Left cardiac atrium (tissue), 4 donors: ENCODE data around the gene CYTH1. TPM values are rescaled to one million over a fixed set of nuclear protein-coding genes. Genes with fewer than 3 reads are reported as not detected.

Experiments
- ATAC-seq, 2 donors: fragments of 200-7000 bp; cut with Tn5 transposase; one replicate each; pipeline ENCODE4 v1.9.1; 2020; ENCODE audit warnings: mild to moderate bottlenecking in 2 of 2, moderate library complexity in 2 of 2
- DNase-seq: peaks from one replicate; pipeline ENCODE4 v3.0.0-alpha.2; 2020
- intact Hi-C, 2 donors: fragments of 100-400 bp; cut with DNase I; formaldehyde crosslinking; loops; one replicate each; pipeline versions ENCODE4 v1.14.1 to v1.15.1; 2022 to 2023
- long read RNA-seq: library from polyadenylated mRNA; unstranded; transcript quantifications from one replicate; pipeline ENCODE4 v2.0.0, GENCODE V29; 2021
- total RNA-seq, 2 donors: library from RNA; stranded (reverse); fragmentation: NEBNext Ultra II Directional; extraction: Animal tissue kit (Norgen Biotek cat#: 25700); gene quantifications; one replicate each; pipeline ENCODE4 v1.2.1, GENCODE V29; 2021
- donor health status: DM: no; HTN: yes; CAD: no.
- donor health status: DM: no; HTN: yes; CAD: no; lungs with severe emphysema.
- donor health status: DM: yes; HTN: yes; CAD: no.
- donor health status: Dilated cardiomyopathy.

CYTH1 gene
- 10 to 100 TPM; 33.9 to 45.3 TPM for total RNA-seq
- long read RNA-seq, full-length matches to known transcripts = 10 of 23 reads
- long read RNA-seq, partial matches to known transcripts = 5 of 23 reads
- long read RNA-seq, other reads (novel, unspliced or antisense) = 8 of 23 reads

- ATAC-seq (no peak), DNase-seq (no peak)
- intact Hi-C loops = no loop called here
Measured at GRCh38 chr17:78781893-78782304, at the start of gene CYTH1. CYTH1 (minus strand) TSS chr17:78782273; CDS start chr17:78782223, 50 bp downstream.

- no peak for DNase-seq
- ATAC-seq = no peak
- intact Hi-C loops = no loop called here
Measured at GRCh38 chr17:78829477-78829876, 47.4 kb upstream of the CYTH1 start.

GRCh38 chr17:78828470-78829185, 46.6 kb upstream of the CYTH1 start:
- ATAC-seq = peak in 1 of 2 donors; percentile 37
- DNase-seq = no peak
- intact Hi-C loops = no loop called here

- intact Hi-C loops = no loop called here
- no peak for DNase-seq
- peak in 1 of 2 donors; percentile 20 for ATAC-seq
Measured at GRCh38 chr17:78826836-78827509, 44.9 kb upstream of the CYTH1 start.

GRCh38 chr17:78826421-78826820, 44.3 kb upstream of the CYTH1 start:
- ATAC-seq (no peak), DNase-seq (no peak)
- intact Hi-C loops = no loop called here

- no peak for ATAC-seq
- DNase-seq = no peak
- intact Hi-C loops = no loop called here
Measured at GRCh38 chr17:78825696-78826095, 43.6 kb upstream of the CYTH1 start.

GRCh38 chr17:78824240-78824639, 42.2 kb upstream of the CYTH1 start:
- DNase-seq = no peak

GRCh38 chr17:78823282-78824046, 41.4 kb upstream of the CYTH1 start:
- DNase-seq (no peak), ATAC-seq (no peak)
- intact Hi-C loops = no loop called here

More at GRCh38 chr17:78824240-78824639, 42.2 kb upstream of the CYTH1 start:
- intact Hi-C loops = no loop called here
- no peak for ATAC-seq

- DNase-seq (no peak), ATAC-seq (peak in 1 of 2 donors; percentile 7)
- intact Hi-C loops = no loop called here
Measured at GRCh38 chr17:78822552-78822951, 40.5 kb upstream of the CYTH1 start.

- intact Hi-C loops = no loop called here
- DNase-seq = no peak
- ATAC-seq = no peak
Measured at GRCh38 chr17:78821961-78822360, 39.9 kb upstream of the CYTH1 start.

GRCh38 chr17:78820841-78821240, 38.8 kb upstream of the CYTH1 start:
- intact Hi-C loops = no loop called here

GRCh38 chr17:78819806-78820792, 38.0 kb upstream of the CYTH1 start:
- ATAC-seq (peak in 1 of 2 donors; percentile 21), DNase-seq (no peak)
- intact Hi-C loops = no loop called here

More at GRCh38 chr17:78820841-78821240, 38.8 kb upstream of the CYTH1 start:
- no peak for ATAC-seq
- DNase-seq = no peak

GRCh38 chr17:78819402-78819801, 37.3 kb upstream of the CYTH1 start:
- ATAC-seq (no peak), DNase-seq (no peak)
- intact Hi-C loops = no loop called here

GRCh38 chr17:78818932-78819331, 36.9 kb upstream of the CYTH1 start:
- DNase-seq = no peak
- intact Hi-C loops = no loop called here
- peak in 1 of 2 donors; percentile 63 for ATAC-seq

- intact Hi-C loops = no loop called here
- no peak for ATAC-seq
- no peak for DNase-seq
Measured at GRCh38 chr17:78818152-78818846, 36.2 kb upstream of the CYTH1 start.

- intact Hi-C loops = no loop called here
- no peak for DNase-seq
- peak in 1 of 2 donors; percentile 45 for ATAC-seq
Measured at GRCh38 chr17:78817123-78817522, 35.0 kb upstream of the CYTH1 start.

GRCh38 chr17:78815696-78816095, 33.6 kb upstream of the CYTH1 start:
- no peak for DNase-seq
- ATAC-seq = no peak
- intact Hi-C loops = no loop called here

- intact Hi-C loops = no loop called here
- DNase-seq (no peak), ATAC-seq (peak in 1 of 2 donors; percentile 64)
Measured at GRCh38 chr17:78812855-78813254, 30.8 kb upstream of the CYTH1 start.
